ENCODE measurements around the gene HEATR1. TPM values are rescaled to one million over a fixed set of nuclear protein-coding genes. Genes with fewer than 3 reads are reported as not detected.

HEATR1 gene
- total RNA-seq, 4 donors from 2014 or later, result 21.1 to 43.4 (median 32.6) TPM

- 85% methylated on average over 6 of the region's 6 CpGs for WGBS
Observed at GRCh38 chr1:236552096-236552495, 52.2 kb downstream of the HEATR1 start.

DNA sequence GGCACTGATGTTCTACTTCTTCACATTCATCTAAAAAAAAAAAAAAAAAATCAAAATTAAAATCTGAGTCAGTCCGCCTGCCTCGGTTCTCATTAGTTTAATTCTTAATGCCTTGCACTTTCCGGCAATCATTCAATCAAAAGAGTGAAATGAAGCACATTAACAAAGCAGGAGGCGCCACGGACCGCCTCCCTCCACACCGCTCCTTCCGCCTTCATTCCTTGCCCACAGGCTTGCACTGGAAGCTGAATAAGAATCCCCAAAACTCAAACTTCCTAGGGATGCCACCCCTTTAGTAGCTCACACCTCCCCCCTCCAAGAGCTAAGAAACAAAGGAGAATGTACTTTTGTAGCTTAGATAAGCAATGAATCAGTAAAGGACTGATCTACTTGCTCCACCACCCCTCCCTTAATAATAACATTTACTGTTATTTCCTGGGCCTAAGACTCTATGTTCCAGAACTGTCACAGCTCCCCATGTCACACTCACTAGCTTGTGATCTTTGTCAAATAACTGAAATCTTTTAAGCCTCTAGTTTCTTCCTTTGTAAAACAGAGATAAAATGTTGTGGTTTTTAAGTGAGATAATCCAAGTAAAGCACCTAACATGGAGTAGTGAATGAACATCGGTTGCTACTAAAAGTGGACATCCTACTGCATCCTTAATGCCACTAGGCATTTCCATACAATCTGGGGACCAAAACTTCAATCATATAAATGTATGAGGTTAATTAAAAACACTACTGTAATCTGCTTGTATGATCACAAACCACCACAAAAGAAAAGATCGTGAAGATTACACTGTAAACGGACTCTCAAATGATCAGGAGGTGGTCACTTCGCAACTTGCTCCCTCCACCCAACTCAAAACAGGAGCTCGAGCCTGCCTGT, 53.1 kb downstream of the HEATR1 start:
- Histone ChIP-seq H3K27ac (no peak overlapping the region), H3K9me3 (no peaks in the 10 kb centered on the region), H3K4me3 (no peak overlapping the region), H3K4me1 (no peaks in the 10 kb centered on the region), H3K36me3 (peaks cover 100% of the 10 kb centered on the region), H3K27me3 (no peaks in the 10 kb centered on the region)
- TF ChIP-seq POLR2AphosphoS5 (IDR thresholded peaks at IDR 0.05) (no peak), EP300 (IDR thresholded peaks at IDR 0.05) (no peak), POLR2A (IDR thresholded peaks at IDR 0.05) (no peak), CTCF (IDR thresholded peaks at IDR 0.05) (no peak)
- no peak for DNase-seq (ENCODE audit: low spot score in 2 of 2)
- 80% methylated on average over 13 of the region's 13 CpGs for WGBS

More at GRCh38 chr1:236552096-236552495, 52.2 kb downstream of the HEATR1 start:
- no peak for DNase-seq (ENCODE audit: low spot score in 2 of 2)
- TF ChIP-seq POLR2AphosphoS5 (IDR thresholded peaks at IDR 0.05) (no peak), CTCF (IDR thresholded peaks at IDR 0.05) (no peak), EP300 (IDR thresholded peaks at IDR 0.05) (no peak), POLR2A (IDR thresholded peaks at IDR 0.05) (no peak)
- no peak overlapping the region for H3K4me3 ChIP-seq
- no peaks in the 10 kb centered on the region for H3K27me3 ChIP-seq
- no peaks in the 10 kb centered on the region for H3K4me1 ChIP-seq
- H3K36me3 ChIP-seq, result peaks cover 100% of the 10 kb centered on the region
- H3K9me3 ChIP-seq, result no peaks in the 10 kb centered on the region
- H3K27ac ChIP-seq, result no peak overlapping the region

DNA sequence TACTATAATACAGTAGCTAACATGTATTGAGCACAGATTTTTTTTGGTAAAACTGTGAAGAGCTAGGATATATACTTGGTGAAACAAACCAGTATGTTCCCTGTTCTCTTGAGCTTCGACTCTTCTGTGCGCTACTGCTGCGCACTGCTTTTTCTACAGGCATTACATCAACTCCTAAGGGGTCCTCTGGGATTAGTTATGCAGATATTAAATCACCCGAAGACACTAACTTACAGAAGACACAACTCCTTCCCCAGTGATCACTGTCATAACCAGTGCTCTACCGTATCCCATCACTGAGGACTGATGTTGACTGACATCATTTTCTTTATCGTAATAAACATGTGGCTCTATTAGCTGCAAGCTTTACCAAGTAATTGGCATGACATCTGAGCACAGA, 55.9 kb downstream of the HEATR1 start:
- Histone ChIP-seq H3K9me3 (no peaks in the 10 kb centered on the region), H3K27me3 (no peaks in the 10 kb centered on the region), H3K4me3 (no peak overlapping the region), H3K4me1 (no peaks in the 10 kb centered on the region), H3K36me3 (peaks cover 100% of the 10 kb centered on the region), H3K27ac (no peak overlapping the region)
- DNase-seq (ENCODE audit: low spot score in 2 of 2), result no peak
- TF ChIP-seq POLR2A (IDR thresholded peaks at IDR 0.05) (no peak), EP300 (IDR thresholded peaks at IDR 0.05) (no peak)
- WGBS, result 75% methylated on average over 6 of the region's 6 CpGs

DNA sequence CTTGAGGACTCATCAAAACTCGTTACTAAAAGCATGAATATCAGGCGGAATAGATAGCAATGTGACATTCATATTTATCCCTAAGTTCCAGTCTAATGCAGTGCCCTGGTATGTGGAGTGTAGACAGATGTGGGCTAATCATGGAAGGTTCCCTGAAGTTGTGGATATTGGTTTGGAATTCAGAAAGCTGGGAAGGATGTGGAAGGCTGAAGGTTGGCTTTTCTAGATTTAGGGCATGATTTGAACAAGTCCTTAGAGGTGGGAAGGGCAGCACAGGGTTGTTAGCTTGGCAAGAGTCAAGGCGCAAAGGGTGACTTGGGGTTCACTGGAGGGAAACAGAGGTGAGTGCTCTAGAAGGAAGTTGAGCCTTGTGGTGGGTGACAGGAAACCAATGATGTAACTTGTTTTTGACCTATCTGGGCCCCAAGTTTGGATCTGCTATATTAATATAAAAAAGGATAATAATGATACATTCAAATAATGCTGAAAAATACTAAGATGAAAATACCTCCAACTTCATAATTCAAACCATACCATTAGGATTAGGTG, 58.6 kb downstream of the HEATR1 start:
- DNase-seq (ENCODE audit: low spot score in 2 of 2), result no peak
- H3K4me1 ChIP-seq, result peaks cover 5% of the 10 kb centered on the region
- 77% methylated on average over 3 of the region's 3 CpGs for WGBS
- no peak for TF ChIP-seq POLR2A (IDR thresholded peaks at IDR 0.05)
- no peak for TF ChIP-seq EP300 (IDR thresholded peaks at IDR 0.05)
- no peak overlapping the region for H3K4me3 ChIP-seq
- H3K36me3 ChIP-seq, result peaks cover 96% of the 10 kb centered on the region
- H3K27ac ChIP-seq, result no peak overlapping the region
- no peaks in the 10 kb centered on the region for H3K9me3 ChIP-seq
- H3K27me3 ChIP-seq, result no peaks in the 10 kb centered on the region

GRCh38 chr1:236543065-236543669, 61.1 kb downstream of the HEATR1 start:
- Histone ChIP-seq H3K27me3 (no peaks in the 10 kb centered on the region), H3K4me3 (no peak overlapping the region), H3K4me1 (peaks cover 11% of the 10 kb centered on the region), H3K9me3 (no peaks in the 10 kb centered on the region), H3K27ac (no peak overlapping the region), H3K36me3 (peaks cover 96% of the 10 kb centered on the region)
- DNase-seq (ENCODE audit: low spot score in 2 of 2), result no peak
- WGBS, result 90% methylated on average over 15 of the region's 16 CpGs
- TF ChIP-seq CTCF (IDR thresholded peaks at IDR 0.05) (no peak), POLR2A (IDR thresholded peaks at IDR 0.05) (no peak), POLR2AphosphoS5 (IDR thresholded peaks at IDR 0.05) (no peak), EP300 (IDR thresholded peaks at IDR 0.05) (no peak)

- H3K27ac ChIP-seq, result no peak overlapping the region
- DNase-seq (ENCODE audit: low spot score in 2 of 2), result no peak
- WGBS, result 76% methylated on average over 4 of the region's 4 CpGs
- H3K36me3 ChIP-seq, result peaks cover 84% of the 10 kb centered on the region
- H3K4me1 ChIP-seq, result peaks cover 11% of the 10 kb centered on the region
- TF ChIP-seq EP300 (IDR thresholded peaks at IDR 0.05), result no peak
- no peak for TF ChIP-seq POLR2AphosphoS5 (IDR thresholded peaks at IDR 0.05)
- no peak for TF ChIP-seq POLR2A (IDR thresholded peaks at IDR 0.05)
- TF ChIP-seq CTCF (IDR thresholded peaks at IDR 0.05), result no peak
- no peaks in the 10 kb centered on the region for H3K27me3 ChIP-seq
- H3K9me3 ChIP-seq, result no peaks in the 10 kb centered on the region
- no peak overlapping the region for H3K4me3 ChIP-seq
Observed at GRCh38 chr1:236541710-236542109, 62.6 kb downstream of the HEATR1 start.

Data from suprapubic skin (tissue), 4 donors.